ENCODE results near the gene SHROOM3.

GRCh38 chr4:76689145-76689817, 254.3 kb downstream of the SHROOM3 start:
- TF ChIP-seq POLR2A (IDR thresholded peaks at IDR 0.05) (no peak), CTCF (IDR thresholded peaks at IDR 0.05) (peak in 1 of 6 experiments; percentile 26)
